ENCODE measurements around the gene NOS1AP.
"Not testable (repeated sequence)": the region's sequence is repeated elsewhere in the genome, so short reads cannot be mapped to it uniquely, and the experiment has no call there.

The NOS1AP gene

DNA sequence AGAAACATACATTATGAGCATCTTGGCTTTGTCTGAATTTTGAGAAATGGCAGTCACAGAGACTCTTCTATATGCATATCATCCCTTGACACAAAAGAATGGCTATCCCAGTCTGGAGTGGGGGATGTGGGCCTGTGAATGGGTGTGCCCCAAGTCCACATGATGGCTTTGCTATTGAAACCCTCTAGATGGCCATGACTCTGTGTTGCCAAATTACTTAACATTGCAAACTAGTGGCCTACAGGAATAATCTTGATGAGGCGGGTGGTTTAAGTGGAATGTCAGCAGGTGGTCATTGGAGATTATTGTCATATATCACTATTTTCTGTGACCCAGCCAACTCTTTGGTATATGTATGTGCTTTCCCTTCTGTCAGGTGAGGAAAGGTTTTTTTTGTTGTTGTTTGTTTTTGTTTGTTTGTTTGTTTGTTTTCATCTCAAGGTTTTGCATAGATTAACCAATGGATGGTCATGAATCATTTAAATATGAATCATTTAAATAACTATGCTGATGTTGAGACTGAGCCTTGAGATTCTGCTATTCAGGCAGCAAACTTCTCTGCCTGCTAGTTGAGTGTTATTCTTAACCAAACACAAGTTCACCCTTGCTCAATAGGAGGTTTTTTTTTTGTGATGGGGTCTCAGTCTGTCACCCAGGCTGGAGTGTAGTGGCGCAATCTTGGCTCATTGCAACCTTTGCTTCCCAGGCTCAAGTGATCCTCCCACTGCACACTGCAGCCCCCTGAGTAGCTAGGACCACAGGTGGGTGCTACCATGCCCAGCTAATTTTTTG, 103.0 kb downstream of the NOS1AP start:
- no peak overlapping the region for H3K4me3 ChIP-seq (ENCODE audit: low read depth, low read length)
- TF ChIP-seq, protein P1, sequence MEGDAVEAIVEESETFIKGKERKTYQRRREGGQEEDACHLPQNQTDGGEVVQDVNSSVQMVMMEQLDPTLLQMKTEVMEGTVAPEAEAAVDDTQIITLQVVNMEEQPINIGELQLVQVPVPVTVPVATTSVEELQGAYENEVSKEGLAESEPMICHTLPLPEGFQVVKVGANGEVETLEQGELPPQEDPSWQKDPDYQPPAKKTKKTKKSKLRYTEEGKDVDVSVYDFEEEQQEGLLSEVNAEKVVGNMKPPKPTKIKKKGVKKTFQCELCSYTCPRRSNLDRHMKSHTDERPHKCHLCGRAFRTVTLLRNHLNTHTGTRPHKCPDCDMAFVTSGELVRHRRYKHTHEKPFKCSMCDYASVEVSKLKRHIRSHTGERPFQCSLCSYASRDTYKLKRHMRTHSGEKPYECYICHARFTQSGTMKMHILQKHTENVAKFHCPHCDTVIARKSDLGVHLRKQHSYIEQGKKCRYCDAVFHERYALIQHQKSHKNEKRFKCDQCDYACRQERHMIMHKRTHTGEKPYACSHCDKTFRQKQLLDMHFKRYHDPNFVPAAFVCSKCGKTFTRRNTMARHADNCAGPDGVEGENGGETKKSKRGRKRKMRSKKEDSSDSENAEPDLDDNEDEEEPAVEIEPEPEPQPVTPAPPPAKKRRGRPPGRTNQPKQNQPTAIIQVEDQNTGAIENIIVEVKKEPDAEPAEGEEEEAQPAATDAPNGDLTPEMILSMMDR (IDR thresholded peaks at IDR 0.05; ENCODE audit: low read depth, low read length, missing control alignments) = no peak
- DNase-seq (ENCODE audit: low read depth) = no peak
- in situ Hi-C loops (cut with HindIII; ENCODE audit: low sequenced_read_pairs) = no loop called here

DNA sequence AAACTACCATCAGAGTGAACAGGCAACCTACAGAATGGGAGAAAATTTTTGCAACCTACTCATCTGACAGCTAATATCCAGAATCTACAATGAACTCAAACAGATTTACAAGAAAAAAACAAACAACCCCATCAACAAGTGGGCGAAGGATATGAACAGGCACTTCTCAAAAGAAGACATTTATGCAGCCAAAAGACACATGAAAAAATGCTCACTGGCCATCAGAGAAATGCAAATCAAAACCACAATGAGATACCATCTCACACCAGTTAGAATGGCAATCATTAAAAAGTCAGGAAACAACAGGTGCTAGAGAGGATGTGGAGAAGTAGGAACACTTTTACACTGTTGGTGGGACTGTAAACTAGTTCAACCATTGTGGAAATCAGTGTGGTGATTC, 104.1 kb downstream of the NOS1AP start:
- in situ Hi-C loops (cut with HindIII; ENCODE audit: low sequenced_read_pairs); H3K4me3 ChIP-seq (ENCODE audit: low read depth, low read length); DNase-seq (ENCODE audit: low read depth): not testable (repeated sequence)

DNA sequence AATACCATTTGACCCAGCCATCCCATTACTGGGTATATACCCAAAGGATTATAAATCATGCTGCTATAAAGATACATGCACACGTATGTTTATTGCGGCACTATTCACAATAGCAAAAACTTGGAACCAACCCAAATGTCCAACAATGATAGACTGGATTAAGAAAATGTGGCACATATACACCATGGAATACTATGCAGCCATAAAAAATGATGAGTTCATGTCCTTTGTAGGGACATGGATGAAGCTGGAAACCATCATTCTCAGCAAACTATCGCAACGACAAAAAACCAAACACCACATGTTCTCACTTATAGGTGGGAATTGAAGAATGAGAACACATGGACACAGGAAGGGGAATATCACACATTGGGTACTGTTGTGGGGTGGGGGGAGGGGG, 104.5 kb downstream of the NOS1AP start:
- H3K4me3 ChIP-seq (ENCODE audit: low read depth, low read length); DNase-seq (ENCODE audit: low read depth); in situ Hi-C loops (cut with HindIII; ENCODE audit: low sequenced_read_pairs): not testable (repeated sequence)

DNA sequence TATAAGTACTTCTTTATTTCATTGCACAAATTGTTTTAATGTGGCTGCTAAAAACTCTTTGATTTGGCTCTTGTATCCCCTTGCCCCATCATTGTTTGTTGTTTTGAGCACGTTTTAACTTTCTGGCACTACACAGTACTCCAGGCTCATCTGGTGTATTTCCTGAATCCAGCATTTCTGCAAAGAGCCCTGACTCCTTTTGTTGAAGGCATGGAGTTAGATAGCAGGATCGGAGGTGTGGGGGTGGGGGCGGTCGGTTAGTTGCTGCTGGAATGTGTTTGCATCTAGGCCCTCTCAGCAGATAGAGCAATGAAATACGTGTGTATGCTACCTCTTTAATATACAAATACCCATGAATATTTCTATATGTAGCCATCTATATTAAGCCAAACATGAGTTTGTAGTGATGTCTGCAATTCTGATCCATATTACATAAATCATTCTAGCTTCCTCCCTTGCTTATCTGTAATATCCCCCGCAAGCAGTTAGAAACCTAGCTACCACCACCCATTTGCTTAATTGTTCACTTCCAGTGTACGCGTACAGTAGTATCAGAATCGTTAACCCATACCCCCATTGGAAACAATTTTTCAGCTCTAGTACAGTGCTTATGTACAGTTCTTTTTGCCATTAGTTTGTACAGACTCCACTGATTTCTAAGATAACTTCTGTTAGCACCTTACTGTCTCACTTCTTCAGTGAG, 106.0 kb downstream of the NOS1AP start:
- TF ChIP-seq, protein P1 (IDR thresholded peaks at IDR 0.05; ENCODE audit: low read depth, low read length, missing control alignments) = no peak
- in situ Hi-C loops (cut with HindIII; ENCODE audit: low sequenced_read_pairs) = no loop called here
- DNase-seq (ENCODE audit: low read depth) = no peak
- no peak overlapping the region for H3K4me3 ChIP-seq (ENCODE audit: low read depth, low read length)

DNA sequence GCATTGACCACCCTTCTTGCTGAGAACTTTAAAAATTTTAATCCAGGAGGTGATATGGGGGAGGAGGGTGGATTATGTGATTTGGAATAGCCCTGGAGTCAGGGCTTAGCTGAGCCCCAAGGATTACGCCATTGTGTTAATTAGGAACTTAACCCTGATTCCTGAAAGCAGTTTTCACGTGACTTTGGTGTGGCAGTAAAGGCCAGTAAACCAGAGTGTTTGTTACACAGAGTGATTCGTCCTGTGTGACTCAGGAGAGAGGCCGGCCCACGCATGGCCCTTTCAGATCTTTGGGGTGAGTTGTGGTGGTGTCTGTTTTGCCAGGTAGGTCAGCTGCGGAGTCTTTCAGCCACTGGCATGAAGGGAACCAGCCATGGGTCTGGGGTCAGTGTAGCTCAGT, 107.6 kb downstream of the NOS1AP start:
- no peak overlapping the region for H3K4me3 ChIP-seq (ENCODE audit: low read depth, low read length)
- no peak for DNase-seq (ENCODE audit: low read depth)
- TF ChIP-seq, protein P1 (IDR thresholded peaks at IDR 0.05; ENCODE audit: low read depth, low read length, missing control alignments) = no peak
- in situ Hi-C loops (cut with HindIII; ENCODE audit: low sequenced_read_pairs) = no loop called here

DNA sequence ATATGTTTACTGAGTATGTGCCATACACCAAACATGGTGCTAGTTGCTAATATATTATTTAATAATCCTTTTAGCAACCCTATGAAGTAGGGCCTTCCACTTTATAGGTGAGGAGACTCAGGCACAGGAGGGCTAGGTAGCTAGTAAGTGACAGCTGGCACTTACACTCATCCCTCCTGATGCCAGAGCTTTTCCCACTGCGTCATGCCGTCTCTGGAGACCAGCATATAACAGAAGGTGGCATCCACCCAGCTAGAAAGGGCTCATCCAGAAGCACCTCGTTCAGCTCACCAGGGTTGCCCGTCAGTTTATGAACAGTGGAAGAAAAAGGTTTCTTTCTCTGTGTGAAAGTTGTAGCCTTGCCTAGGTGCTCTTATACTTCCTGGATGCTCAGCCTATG, 108.9 kb downstream of the NOS1AP start:
- in situ Hi-C loops (cut with HindIII; ENCODE audit: low sequenced_read_pairs) = no loop called here
- no peak overlapping the region for H3K4me3 ChIP-seq (ENCODE audit: low read depth, low read length)
- TF ChIP-seq, protein P1 (IDR thresholded peaks at IDR 0.05; ENCODE audit: low read depth, low read length, missing control alignments) = no peak
- no peak for DNase-seq (ENCODE audit: low read depth)

DNA sequence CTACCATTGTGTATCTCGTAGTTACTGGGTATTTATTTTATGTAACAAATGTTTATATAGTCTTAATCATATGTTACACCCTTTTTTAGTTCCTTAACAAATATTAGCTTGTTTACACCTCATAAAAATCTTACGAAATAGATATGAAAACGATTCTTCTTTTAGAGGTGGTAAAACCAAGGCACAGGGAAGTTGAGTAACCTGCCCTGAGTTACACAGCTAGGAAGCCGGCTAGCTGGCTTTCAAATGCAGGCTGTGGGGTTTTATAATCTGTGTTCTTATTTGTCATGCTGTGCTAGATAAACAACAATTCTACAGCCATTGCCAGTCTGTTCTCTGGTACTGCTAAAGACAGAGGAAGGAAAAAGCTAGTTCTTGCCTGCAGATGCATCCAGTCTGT, 109.6 kb downstream of the NOS1AP start:
- in situ Hi-C loops (cut with HindIII; ENCODE audit: low sequenced_read_pairs) = no loop called here
- H3K4me3 ChIP-seq (ENCODE audit: low read depth, low read length) = no peak overlapping the region
- TF ChIP-seq, protein P1 (IDR thresholded peaks at IDR 0.05; ENCODE audit: low read depth, low read length, missing control alignments) = no peak
- DNase-seq (ENCODE audit: low read depth) = no peak

All from astrocyte of the cerebellum (primary cell).